Hepatocyte (in vitro differentiated cells): ENCODE measurements around the gene EIF3L. TPM values are rescaled to one million over a fixed set of nuclear protein-coding genes. Genes with fewer than 3 reads are reported as not detected.
A peak's percentile ranks its signal among the peaks of the same experiment; 100 is the strongest.

Experiments
- DNase-seq: peaks from one replicate; pipeline ENCODE4 v3.0.0-alpha.2; 2016; ENCODE audit warnings: low spot score
- H2AFZ ChIP-seq: fragments of 200-600 bp; sonication (generic); 2 replicates; pipeline ENCODE4 v1.6.0; 2016; ENCODE audit warnings: antibody characterized with exemption, mild to moderate bottlenecking
- H3K27ac ChIP-seq: fragments of 200-600 bp; sonication (generic); 2 replicates; pipeline ENCODE4 v1.5.1; 2016; ENCODE audit warnings: mild to moderate bottlenecking
- H3K27me3 ChIP-seq: fragments of 200-600 bp; sonication (generic); 2 replicates; pipeline ENCODE4 v1.6.1; 2016
- H3K36me3 ChIP-seq: fragments of 200-600 bp; sonication (generic); replicated peaks from 2 replicates; pipeline ENCODE4 v1.5.1; 2016; ENCODE audit warnings: low read depth; ENCODE audit not compliant: insufficient read depth
- H3K4me1 ChIP-seq: fragments of 200-600 bp; sonication (generic); 2 replicates; pipeline ENCODE4 v1.5.1; 2016; ENCODE audit warnings: mild to moderate bottlenecking, moderate library complexity; ENCODE audit not compliant: insufficient read depth
- H3K4me2 ChIP-seq: fragments of 200-600 bp; sonication (generic); 2 replicates; pipeline ENCODE4 v1.6.0; 2016
- H3K4me3 ChIP-seq: fragments of 200-600 bp; sonication (generic); 2 replicates; pipeline ENCODE4 v1.5.1; 2016; ENCODE audit warnings: mild to moderate bottlenecking
- H3K79me2 ChIP-seq: fragments of 200-600 bp; sonication (generic); 2 replicates; pipeline ENCODE4 v1.6.0; 2017; ENCODE audit warnings: mild to moderate bottlenecking
- H3K9me2 ChIP-seq: fragments of 200-600 bp; sonication (generic); replicated peaks from 2 replicates; pipeline ENCODE4 v1.6.0; 2017; ENCODE audit warnings: mild to moderate bottlenecking; ENCODE audit not compliant: insufficient read depth
- H3K9me3 ChIP-seq: fragments of 200-600 bp; sonication (generic); 2 replicates; pipeline ENCODE4 v1.5.1; 2016; ENCODE audit warnings: low read depth, mild to moderate bottlenecking
- H4K20me1 ChIP-seq: fragments of 200-600 bp; sonication (generic); 2 replicates; pipeline ENCODE4 v1.6.0; 2016; ENCODE audit warnings: mild to moderate bottlenecking; ENCODE audit not compliant: insufficient read depth, poor library complexity, severe bottlenecking
- EZH2 ChIP-seq: fragments of 200-600 bp; sonication (generic); IDR thresholded peaks from 2 replicates; pipeline ENCODE4 v1.6.1; 2016; ENCODE audit warnings: antibody characterized with exemption, mild to moderate bottlenecking, borderline replicate concordance
- EZH2phosphoT487 ChIP-seq: fragments of 200-600 bp; sonication (generic); IDR thresholded peaks from one replicate; pipeline ENCODE4 v1.6.1; 2018; ENCODE audit warnings: antibody characterized with exemption, mild to moderate bottlenecking, low read depth, moderate library complexity; ENCODE audit not compliant: unreplicated experiment, severe bottlenecking
- WGBS: methylation state at CpG from one replicate; pipeline ENCODE4 v1.1.6; 2016; ENCODE audit warnings: low lambda C conversion rate; ENCODE audit errors: missing lambda C conversion rate; 5-methylcytosine and 5-hydroxymethylcytosine counted together
- polyA plus RNA-seq: library from polyadenylated mRNA; unstranded; fragments of >200 nt; fragmentation: Nextera tagmentation; extraction: Ambion mirVana; gene quantifications from 2 replicates; pipeline ENCODE4 v1.2.1, GENCODE V29; 2016
- total RNA-seq: library from RNA; depleted of rRNA; stranded (reverse); fragments of >200 nt; gene quantifications from 2 replicates; pipeline ENCODE4 v1.2.3, GENCODE V29; 2014
- TF ChIP-seq, protein P1 (sequence below): fragments of 200-600 bp; sonication (generic); IDR thresholded peaks from 2 replicates; pipeline ENCODE4 v1.5.1; 2016; ENCODE audit warnings: antibody characterized with exemption, mild to moderate bottlenecking; ENCODE audit not compliant: poor library complexity

The EIF3L gene
- total and polyA plus RNA-seq, 2 experiments from 2014 or later, result 172 to 365 TPM

DNA sequence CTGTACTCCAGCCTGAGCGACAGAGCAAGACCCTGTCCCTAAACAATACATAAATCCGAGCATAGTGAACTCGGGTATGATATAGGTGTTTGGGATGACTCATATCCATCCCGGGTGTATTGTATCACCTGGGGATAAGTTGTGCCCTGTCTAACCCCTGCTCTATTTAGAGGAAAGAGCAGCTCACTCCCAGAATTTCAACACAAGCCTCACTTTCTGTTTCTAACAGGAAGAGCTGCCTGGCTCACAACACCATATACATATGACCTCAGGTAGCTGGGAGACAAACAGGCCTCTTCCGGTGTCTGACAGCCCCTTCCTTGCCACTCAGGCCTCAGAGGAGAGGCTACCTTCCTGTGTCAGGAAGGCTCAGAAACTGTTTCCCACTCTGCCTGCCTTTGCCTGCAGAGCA, 47.0 kb downstream of the EIF3L start:
- Histone ChIP-seq H3K4me1 (peaks cover 45% of the 10 kb centered on the region), H4K20me1 (no peaks in the 10 kb centered on the region), H3K27ac (peak overlapping the region; percentile 92), H3K27me3 (no peaks in the 10 kb centered on the region), H3K9me2 (no peaks in the 10 kb centered on the region), H3K79me2 (no peaks in the 10 kb centered on the region), H3K4me3 (no peak overlapping the region), H3K4me2 (no peak overlapping the region), H2AFZ (no peak overlapping the region), H3K9me3 (no peaks in the 10 kb centered on the region), H3K36me3 (no peaks in the 10 kb centered on the region)
- TF ChIP-seq EZH2phosphoT487 (no peak), EZH2 (no peak)
- DNase-seq, result peak; percentile 76
- 44% methylated on average over 5 of the region's 5 CpGs for WGBS

DNA sequence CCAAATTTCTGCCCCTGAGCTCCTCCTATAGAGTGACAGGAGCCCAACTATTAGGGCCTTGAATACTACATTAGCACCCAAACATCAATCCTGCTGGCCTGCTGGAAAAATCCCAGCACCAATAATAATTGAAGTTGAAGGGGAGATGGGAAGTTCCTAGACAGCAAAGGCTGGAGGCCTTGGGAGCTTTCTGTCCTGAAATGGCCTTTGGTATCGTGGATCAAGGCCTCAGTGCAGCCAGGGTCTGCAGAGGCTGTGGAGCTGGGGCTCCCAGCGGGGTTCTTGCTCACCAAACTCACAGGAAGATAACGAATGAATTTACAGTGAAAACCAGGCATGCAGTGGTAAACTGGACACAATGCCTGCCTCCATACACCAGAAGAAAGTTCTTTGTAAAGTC, 47.7 kb downstream of the EIF3L start:
- WGBS, result 79% methylated on average over 3 of the region's 3 CpGs
- H3K4me2 ChIP-seq, result no peak overlapping the region

DNA sequence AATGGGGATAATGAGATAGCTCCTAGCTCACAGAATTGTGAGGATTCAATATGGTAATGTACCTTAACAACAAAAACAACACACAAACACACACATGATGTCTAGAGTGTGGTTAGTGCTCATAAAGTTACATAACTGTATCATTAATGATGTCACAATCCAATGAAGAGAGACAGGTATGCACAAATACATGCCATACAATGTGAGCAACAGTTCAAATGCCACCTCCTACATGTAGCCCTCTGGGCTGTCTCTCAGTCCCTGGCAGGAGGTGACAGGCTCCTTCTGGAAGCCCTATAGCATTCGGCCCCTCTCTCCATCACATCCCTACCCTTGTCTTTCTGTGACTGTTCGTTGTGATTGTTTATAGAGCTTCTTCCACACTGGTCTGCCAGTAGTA, 48.6 kb downstream of the EIF3L start:
- TF ChIP-seq EZH2phosphoT487 (no peak), EZH2 (no peak)
- TF ChIP-seq, protein P1, sequence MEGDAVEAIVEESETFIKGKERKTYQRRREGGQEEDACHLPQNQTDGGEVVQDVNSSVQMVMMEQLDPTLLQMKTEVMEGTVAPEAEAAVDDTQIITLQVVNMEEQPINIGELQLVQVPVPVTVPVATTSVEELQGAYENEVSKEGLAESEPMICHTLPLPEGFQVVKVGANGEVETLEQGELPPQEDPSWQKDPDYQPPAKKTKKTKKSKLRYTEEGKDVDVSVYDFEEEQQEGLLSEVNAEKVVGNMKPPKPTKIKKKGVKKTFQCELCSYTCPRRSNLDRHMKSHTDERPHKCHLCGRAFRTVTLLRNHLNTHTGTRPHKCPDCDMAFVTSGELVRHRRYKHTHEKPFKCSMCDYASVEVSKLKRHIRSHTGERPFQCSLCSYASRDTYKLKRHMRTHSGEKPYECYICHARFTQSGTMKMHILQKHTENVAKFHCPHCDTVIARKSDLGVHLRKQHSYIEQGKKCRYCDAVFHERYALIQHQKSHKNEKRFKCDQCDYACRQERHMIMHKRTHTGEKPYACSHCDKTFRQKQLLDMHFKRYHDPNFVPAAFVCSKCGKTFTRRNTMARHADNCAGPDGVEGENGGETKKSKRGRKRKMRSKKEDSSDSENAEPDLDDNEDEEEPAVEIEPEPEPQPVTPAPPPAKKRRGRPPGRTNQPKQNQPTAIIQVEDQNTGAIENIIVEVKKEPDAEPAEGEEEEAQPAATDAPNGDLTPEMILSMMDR, result no peak
- no peak overlapping the region for H3K4me2 ChIP-seq
- no peaks in the 10 kb centered on the region for H3K36me3 ChIP-seq
- no peaks in the 10 kb centered on the region for H3K27me3 ChIP-seq
- peak overlapping the region; percentile 92 for H3K27ac ChIP-seq
- no peaks in the 10 kb centered on the region for H3K9me3 ChIP-seq
- 78% methylated on average over 2 of the region's 2 CpGs for WGBS
- H3K4me3 ChIP-seq, result no peak overlapping the region
- no peaks in the 10 kb centered on the region for H3K79me2 ChIP-seq
- no peak overlapping the region for H2AFZ ChIP-seq
- peaks cover 45% of the 10 kb centered on the region for H3K4me1 ChIP-seq
- no peaks in the 10 kb centered on the region for H3K9me2 ChIP-seq
- no peaks in the 10 kb centered on the region for H4K20me1 ChIP-seq
- no peak for DNase-seq

More for the DNA sequence above, 47.7 kb downstream of the EIF3L start:
- Histone ChIP-seq H3K79me2 (no peaks in the 10 kb centered on the region), H3K4me3 (no peak overlapping the region), H4K20me1 (no peaks in the 10 kb centered on the region), H3K9me2 (no peaks in the 10 kb centered on the region), H3K4me1 (peaks cover 45% of the 10 kb centered on the region), H3K36me3 (no peaks in the 10 kb centered on the region), H3K9me3 (no peaks in the 10 kb centered on the region), H2AFZ (no peak overlapping the region), H3K27me3 (no peaks in the 10 kb centered on the region), H3K27ac (peak overlapping the region; percentile 92)
- DNase-seq, result no peak
- TF ChIP-seq EZH2 (no peak), EZH2phosphoT487 (no peak)
- TF ChIP-seq, protein P1, result no peak

DNA sequence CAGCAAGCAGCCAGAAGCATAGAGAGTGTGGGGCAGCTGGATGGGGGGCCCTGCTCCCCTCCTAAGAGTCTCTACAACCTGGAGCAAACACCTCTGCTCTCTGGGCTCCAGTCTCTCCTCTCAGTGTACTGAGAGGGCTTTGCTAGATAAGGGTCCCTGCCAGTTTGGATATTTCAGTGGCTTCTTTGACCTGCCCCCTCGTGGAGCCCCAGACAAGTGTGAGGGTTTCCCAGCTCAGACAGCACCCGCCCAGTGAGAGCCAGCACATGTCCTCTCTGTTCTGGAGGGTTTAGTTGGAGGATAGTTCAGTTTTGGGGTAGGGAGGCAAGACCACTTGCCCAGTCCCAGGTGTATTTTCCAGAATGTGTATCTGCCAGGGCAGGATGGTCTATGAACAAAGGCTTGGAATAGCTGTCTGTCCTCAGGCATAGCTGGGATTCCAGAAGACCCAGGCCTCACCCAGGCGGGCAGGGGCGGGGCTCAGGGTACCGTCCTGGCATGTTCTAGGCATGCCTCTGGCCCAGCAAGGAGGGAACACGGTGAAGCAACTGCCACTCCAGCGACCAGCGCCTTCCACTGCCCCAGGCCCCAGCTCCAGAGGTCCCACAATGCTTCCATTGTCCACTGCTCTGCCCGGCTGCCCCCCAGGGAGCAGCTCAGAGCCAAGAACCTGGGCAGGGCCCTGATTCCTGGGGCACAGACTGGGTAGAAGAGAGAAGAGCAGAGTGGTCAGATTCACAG, 49.4 kb downstream of the EIF3L start:
- H4K20me1 ChIP-seq, result no peaks in the 10 kb centered on the region
- H3K9me3 ChIP-seq, result no peaks in the 10 kb centered on the region
- H3K4me2 ChIP-seq, result no peak overlapping the region
- no peak overlapping the region for H2AFZ ChIP-seq
- no peak overlapping the region for H3K4me3 ChIP-seq
- H3K4me1 ChIP-seq, result peaks cover 39% of the 10 kb centered on the region
- no peaks in the 10 kb centered on the region for H3K79me2 ChIP-seq
- no peaks in the 10 kb centered on the region for H3K9me2 ChIP-seq
- H3K27ac ChIP-seq, result peak overlapping the region; percentile 24
- H3K36me3 ChIP-seq, result no peaks in the 10 kb centered on the region
- TF ChIP-seq EZH2phosphoT487 (no peak), EZH2 (no peak)
- TF ChIP-seq, protein P1, result no peak
- H3K27me3 ChIP-seq, result no peaks in the 10 kb centered on the region
- DNase-seq, result no peak
- 81% methylated on average over 9 of the region's 9 CpGs for WGBS
